Kidney (tissue), 14 donors: ENCODE data around the gene CALML3. TPM values are rescaled to one million over a fixed set of nuclear protein-coding genes. Genes with fewer than 3 reads are reported as not detected.

Experiments
- DNase-seq, 5 donors: peaks; one replicate each; pipeline ENCODE4 v3.0.0-alpha.2; 2013 to 2020
- FAIRE-seq: peaks from 2 replicates; lab custom pipeline; 2012; peaks lifted over from hg19 to GRCh38; lab: Jason Lieb, UNC
- H3K27ac ChIP-seq, 2 donors: one replicate each; pipeline ENCODE4 v1.7.0; 2013; ENCODE audit warnings: low read depth in 2 of 2, low read length in 2 of 2, inconsistent platforms in 1 of 2
- H3K27me3 ChIP-seq: one replicate; pipeline ENCODE4 v1.7.1; 2013; ENCODE audit warnings: low read length, inconsistent platforms; ENCODE audit not compliant: control insufficient read depth, insufficient read depth
- H3K36me3 ChIP-seq, 3 donors: one replicate each; pipeline versions ENCODE4 v1.7.0 to v1.7.1; 2013; ENCODE audit warnings: low read length in 3 of 3, control low read depth in 1 of 3, inconsistent platforms in 1 of 3; ENCODE audit not compliant: insufficient read depth in 3 of 3, control insufficient read depth in 2 of 3
- H3K4me1 ChIP-seq, 3 donors: one replicate each; pipeline versions ENCODE4 v1.7.0 to v1.7.1; 2013; ENCODE audit warnings: low read length in 3 of 3, inconsistent platforms in 1 of 3, low read depth in 1 of 3; ENCODE audit not compliant: control insufficient read depth in 2 of 3, insufficient read depth in 2 of 3
- H3K4me3 ChIP-seq, 3 donors: one replicate each; pipeline versions ENCODE4 v1.7.0 to v1.8.1; 2013; ENCODE audit warnings: low read length in 3 of 3, control low read depth in 1 of 3, inconsistent platforms in 1 of 3
- H3K9ac ChIP-seq, 3 donors: one replicate each; pipeline versions ENCODE4 v1.7.0 to v1.7.1; 2013; ENCODE audit warnings: low read length in 3 of 3, control low read depth in 1 of 3, inconsistent platforms in 1 of 3
- H3K9me3 ChIP-seq, 3 donors: one replicate each; pipeline versions ENCODE4 v1.7.0 to v1.7.1; 2013; ENCODE audit warnings: low read length in 3 of 3, control low read depth in 1 of 3, inconsistent platforms in 1 of 3; ENCODE audit not compliant: control insufficient read depth in 2 of 3, insufficient read depth in 1 of 3
- CTCF ChIP-seq: IDR thresholded peaks from 3 replicates; pipeline ENCODE4 v1.5.1; 2012; ENCODE audit warnings: mild to moderate bottlenecking, moderate library complexity, borderline replicate concordance; ENCODE audit not compliant: insufficient read depth; ENCODE audit errors: extremely low read depth
- intact Hi-C: fragments of 100-400 bp; cut with DNase I; formaldehyde crosslinking; loops from one replicate; pipeline ENCODE4 v1.11.1; 2022
- polyA plus RNA-seq: library from polyadenylated mRNA; stranded (reverse); fragments of 350-450 nt; fragmentation: Illumina TruSeq; extraction: RNeasy Lipid Tissue Mini Kit (QIAGEN cat#74804); gene quantifications from one replicate; pipeline ENCODE4 v1.2.3, GENCODE V29; 2014; ENCODE audit warnings: low read depth, low replicate concordance; ENCODE audit not compliant: insufficient read depth
- total RNA-seq: library from RNA; stranded (reverse); fragmentation: NEBNext Ultra II Directional; extraction: Animal tissue kit (Norgen Biotek cat#: 25700); gene quantifications from one replicate; pipeline ENCODE4 v1.2.1, GENCODE V29; 2021
- donor health status: control.
- donor health status: control.
- donor health status: control.
- donor health status: control.
- donor health status: control.
- donor health status: DM: yes; HTN: yes; CAD: no.
- donor health status: Normal renal cell carcinoma (clear cell type).

The CALML3 gene
- total and polyA plus RNA-seq, 2 donors from 2014 or later: 15.9 TPM; not detected in 1

GRCh38 chr10:5567477-5567876 is 42.7 kb downstream of the CALML3 start:
- H3K36me3 ChIP-seq: no peaks in the 10 kb centered on the region
- TF ChIP-seq CTCF: no peak
- intact Hi-C loops: no loop called here
- DNase-seq: no peak
- no peak for FAIRE-seq
- H3K9ac ChIP-seq: no peak overlapping the region
- peaks cover 0 to 11% (median 0%) of the 10 kb centered on the region in 3 donors for H3K4me1 ChIP-seq
- H3K27me3 ChIP-seq: no peaks in the 10 kb centered on the region
- H3K9me3 ChIP-seq: no peaks in the 10 kb centered on the region
- H3K27ac ChIP-seq: no peak overlapping the region
- no peak overlapping the region for H3K4me3 ChIP-seq

- no peak overlapping the region for H3K4me3 ChIP-seq
- no peaks in the 10 kb centered on the region for H3K36me3 ChIP-seq
- H3K4me1 ChIP-seq: peaks cover 3 to 7% (median 6%) of the 10 kb centered on the region in 3 donors
- H3K9ac ChIP-seq: no peak overlapping the region
- DNase-seq: no peak
- H3K27me3 ChIP-seq: no peaks in the 10 kb centered on the region
- intact Hi-C loops: no loop called here
- no peak for FAIRE-seq
- H3K9me3 ChIP-seq: no peaks in the 10 kb centered on the region
- TF ChIP-seq CTCF: no peak
- no peak overlapping the region for H3K27ac ChIP-seq
Observed at GRCh38 chr10:5568984-5569383, 44.2 kb downstream of the CALML3 start.

GRCh38 chr10:5569568-5569967 is 44.8 kb downstream of the CALML3 start:
- no peak overlapping the region for H3K9ac ChIP-seq
- H3K9me3 ChIP-seq: no peaks in the 10 kb centered on the region
- H3K27me3 ChIP-seq: no peaks in the 10 kb centered on the region
- FAIRE-seq: no peak
- no peak overlapping the region for H3K4me3 ChIP-seq
- TF ChIP-seq CTCF: no peak
- DNase-seq: no peak
- intact Hi-C loops: no loop called here
- peaks cover 3 to 7% (median 4%) of the 10 kb centered on the region in 3 donors for H3K4me1 ChIP-seq
- no peak overlapping the region for H3K27ac ChIP-seq
- no peaks in the 10 kb centered on the region for H3K36me3 ChIP-seq
